HUES64 (cell line): ENCODE measurements around the gene TMEM31. TPM values are rescaled to one million over a fixed set of nuclear protein-coding genes. Genes with fewer than 3 reads are reported as not detected.

ENCODE experiments used
- H3K27ac ChIP-seq: 2 replicates; pipeline ENCODE4 v1.7.0; 2013; ENCODE audit warnings: low read depth, low read length, inconsistent platforms
- H3K27me3 ChIP-seq: 2 replicates; pipeline ENCODE4 v1.6.1; 2013; ENCODE audit warnings: mild to moderate bottlenecking, low read length; ENCODE audit not compliant: insufficient read depth
- H3K36me3 ChIP-seq: 2 replicates; pipeline ENCODE4 v1.6.1; 2013; ENCODE audit warnings: mild to moderate bottlenecking, low read length; ENCODE audit not compliant: insufficient read depth
- H3K4me1 ChIP-seq: 2 replicates; pipeline ENCODE4 v1.6.1; 2013; ENCODE audit warnings: mild to moderate bottlenecking, low read length, moderate library complexity; ENCODE audit not compliant: insufficient read depth
- H3K4me3 ChIP-seq: 2 replicates; pipeline ENCODE4 v1.5.1; 2013; ENCODE audit warnings: mild to moderate bottlenecking, low read length, moderate library complexity
- H3K9ac ChIP-seq: 2 replicates; pipeline ENCODE4 v1.6.1; 2013; ENCODE audit warnings: mild to moderate bottlenecking, low read depth, low read length
- H3K9me3 ChIP-seq: 2 replicates; pipeline ENCODE4 v1.6.1; 2013; ENCODE audit warnings: low read depth, low read length; ENCODE audit not compliant: insufficient read depth
- WGBS: fragments of 150-250, 120-280 bp; methylation state at CpG from one replicate; pipeline ENCODE4 v1.1.7; 2013; ENCODE audit warnings: missing lambda C conversion rate; 5-methylcytosine and 5-hydroxymethylcytosine counted together
- polyA plus RNA-seq, 2 experiments: library from polyadenylated mRNA; stranded (reverse); fragments of 50-300 nt; gene quantifications; one replicate each; pipeline ENCODE4 v1.2.3, GENCODE V29; 2013

TMEM31 gene
- polyA plus RNA-seq (2013, experiment 1 of 2), result 0.50 TPM
- 0.95 TPM for polyA plus RNA-seq (2013, experiment 2 of 2)

- no peak within 1 kb of the TSS for H3K9ac ChIP-seq
- H3K4me3 ChIP-seq, result no peak within 1 kb of the TSS
- no peaks in the 10 kb centered on the region for H3K9me3 ChIP-seq
- no peaks in the 10 kb centered on the region; the same call in 1 of the 2 replicates for H3K4me1 ChIP-seq
- WGBS, result 98% methylated on average over 5 of the region's 5 CpGs
- H3K36me3 ChIP-seq, result no peaks in the 10 kb centered on the region
- H3K27me3 ChIP-seq, result no peaks in the 10 kb centered on the region
- H3K27ac ChIP-seq, result no peak within 1 kb of the TSS
Observed at GRCh38 chrX:103710609-103711008, at the start of gene TMEM31. TMEM31 (plus strand) TSS chrX:103710909; CDS start chrX:103712259, 1,350 bp downstream.

- H3K27me3 ChIP-seq, result no peaks in the 10 kb centered on the region
Observed at GRCh38 chrX:103663981-103664762, 46.5 kb upstream of the TMEM31 start.

GRCh38 chrX:103666202-103667107 is 44.3 kb upstream of the TMEM31 start:
- no peak overlapping the region for H3K9ac ChIP-seq
- H3K4me1 ChIP-seq, result no peaks in the 10 kb centered on the region; the same call in 1 of the 2 replicates
- no peak overlapping the region for H3K4me3 ChIP-seq
- H3K27me3 ChIP-seq, result no peaks in the 10 kb centered on the region
- 90% methylated on average over 3 of the region's 3 CpGs for WGBS
- no peaks in the 10 kb centered on the region for H3K36me3 ChIP-seq
- no peak overlapping the region for H3K27ac ChIP-seq
- H3K9me3 ChIP-seq, result no peaks in the 10 kb centered on the region

More at GRCh38 chrX:103663981-103664762, 46.5 kb upstream of the TMEM31 start:
- H3K4me1 ChIP-seq, result no peaks in the 10 kb centered on the region; the same call in 1 of the 2 replicates
- H3K27ac ChIP-seq, result no peak overlapping the region
- no peaks in the 10 kb centered on the region for H3K9me3 ChIP-seq
- WGBS, result 90% methylated on average over 23 of the region's 23 CpGs
- H3K9ac ChIP-seq, result no peak overlapping the region
- H3K4me3 ChIP-seq, result peak overlapping the region; percentile 34
- no peaks in the 10 kb centered on the region for H3K36me3 ChIP-seq

- no peak overlapping the region for H3K4me3 ChIP-seq
- no peaks in the 10 kb centered on the region for H3K9me3 ChIP-seq
- H3K27ac ChIP-seq, result no peak overlapping the region
- no peaks in the 10 kb centered on the region for H3K27me3 ChIP-seq
- H3K9ac ChIP-seq, result no peak overlapping the region
- H3K36me3 ChIP-seq, result no peaks in the 10 kb centered on the region
- no CpG with 5 or more reads among the region's 1 CpG for WGBS
- H3K4me1 ChIP-seq, result 0 out of 2 replicates have a peak, but pooled peaks cover 3% of the 10 kb centered on the region
Observed at GRCh38 chrX:103669745-103670144, 41.0 kb upstream of the TMEM31 start.

- Histone ChIP-seq H3K27me3 (no peaks in the 10 kb centered on the region), H3K4me1 (0 out of 2 replicates have a peak, but pooled peaks cover 10% of the 10 kb centered on the region), H3K9me3 (no peaks in the 10 kb centered on the region), H3K9ac (no peak overlapping the region), H3K4me3 (no peak overlapping the region), H3K36me3 (peaks cover 47% of the 10 kb centered on the region), H3K27ac (no peak overlapping the region)
- WGBS, result 74% methylated on average over 7 of the region's 8 CpGs
Observed at GRCh38 chrX:103674531-103675454, 35.9 kb upstream of the TMEM31 start.

- no peaks in the 10 kb centered on the region for H3K9me3 ChIP-seq
- WGBS, result 95% methylated on average over 5 of the region's 5 CpGs
Observed at GRCh38 chrX:103678199-103678993, 32.3 kb upstream of the TMEM31 start.

GRCh38 chrX:103681443-103681842 is 29.3 kb upstream of the TMEM31 start:
- H3K9me3 ChIP-seq, result no peaks in the 10 kb centered on the region
- no peaks in the 10 kb centered on the region for H3K27me3 ChIP-seq
- peaks cover 86% of the 10 kb centered on the region for H3K36me3 ChIP-seq
- no peaks in the 10 kb centered on the region; the same call in 1 of the 2 replicates for H3K4me1 ChIP-seq
- H3K27ac ChIP-seq, result no peak overlapping the region
- WGBS, result 100% methylated on average over 2 of the region's 2 CpGs
- no peak overlapping the region for H3K4me3 ChIP-seq
- H3K9ac ChIP-seq, result no peak overlapping the region

More at GRCh38 chrX:103678199-103678993, 32.3 kb upstream of the TMEM31 start:
- no peak overlapping the region for H3K9ac ChIP-seq
- 0 out of 2 replicates have a peak, but pooled peaks cover 10% of the 10 kb centered on the region for H3K4me1 ChIP-seq
- no peak overlapping the region for H3K4me3 ChIP-seq
- peaks cover 81% of the 10 kb centered on the region for H3K36me3 ChIP-seq
- H3K27ac ChIP-seq, result no peak overlapping the region
- no peaks in the 10 kb centered on the region for H3K27me3 ChIP-seq

- no peaks in the 10 kb centered on the region for H3K27me3 ChIP-seq
- H3K27ac ChIP-seq, result peak overlapping the region; percentile 58
- H3K4me1 ChIP-seq, result no peaks in the 10 kb centered on the region; the same call in 1 of the 2 replicates
- H3K9ac ChIP-seq, result peak overlapping the region; percentile 94
- no peaks in the 10 kb centered on the region for H3K9me3 ChIP-seq
- H3K36me3 ChIP-seq, result peaks cover 48% of the 10 kb centered on the region
- WGBS, result no CpG with 5 or more reads among the region's 5 CpGs
- peak overlapping the region; percentile 97 for H3K4me3 ChIP-seq
Observed at GRCh38 chrX:103685396-103685795, 25.3 kb upstream of the TMEM31 start.

- H3K4me3 ChIP-seq, result peak within 1 kb of the TSS; percentile 97
- no peaks in the 10 kb centered on the region; the same call in 1 of the 2 replicates for H3K4me1 ChIP-seq
- H3K9me3 ChIP-seq, result no peaks in the 10 kb centered on the region
- H3K27ac ChIP-seq, result peak within 1 kb of the TSS; percentile 99
- H3K27me3 ChIP-seq, result no peaks in the 10 kb centered on the region
- H3K9ac ChIP-seq, result peak within 1 kb of the TSS; percentile 94
- H3K36me3 ChIP-seq, result peaks cover 37% of the 10 kb centered on the region
- WGBS, result under 1% methylated on average over 35 of the region's 37 CpGs
Observed at GRCh38 chrX:103686199-103687072, 24.3 kb upstream of the TMEM31 start, which contains the start of gene MORF4L2. MORF4L2 (minus strand) TSS chrX:103686699; CDS start chrX:103677027, 9,672 bp downstream.
